ENCODE data around the gene SLC35F2.

SLC35F2 gene

DNA sequence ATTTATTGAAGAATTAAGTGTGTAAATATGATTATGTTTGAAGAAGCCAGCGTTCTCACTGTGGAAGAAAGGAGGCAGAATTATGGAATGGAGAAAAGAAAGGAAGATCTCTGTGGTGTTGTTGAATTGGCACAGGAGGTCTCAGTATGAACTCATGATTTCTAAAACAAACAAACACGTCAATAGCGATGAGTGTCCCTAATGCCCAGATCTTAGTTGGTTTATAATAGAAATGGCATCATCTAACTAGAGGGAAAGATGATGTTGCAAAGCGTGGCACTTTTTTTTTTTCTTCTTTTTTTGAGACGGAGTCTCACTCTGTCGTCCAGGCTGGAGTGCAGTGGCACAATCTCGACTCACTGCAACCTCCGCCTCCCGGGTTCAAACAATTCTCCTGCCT, 107.5 kb downstream of the SLC35F2 start:
- H3K9ac ChIP-seq (ENCODE audit: insufficient read length, low read depth) = no peak overlapping the region
- H3K4me3 ChIP-seq (ENCODE audit: insufficient read length, low read depth) = no peak overlapping the region
- H3K9me3 ChIP-seq (ENCODE audit: insufficient read depth, low read length) = no peaks in the 10 kb centered on the region
- peaks cover 2% of the 10 kb centered on the region for H3K4me1 ChIP-seq (ENCODE audit: insufficient read depth, insufficient read length)
- no peaks in the 10 kb centered on the region for H3K27me3 ChIP-seq (ENCODE audit: insufficient read depth, insufficient read length)
- TF ChIP-seq YY1 (IDR thresholded peaks at IDR 0.05; ENCODE audit: insufficient read depth, insufficient read length) = no peak
- TF ChIP-seq ZNF274 (IDR thresholded peaks at IDR 0.05; ENCODE audit: low read depth, low read length) = no peak
- no peak for DNase-seq (ENCODE audit: low read depth, low spot score)
- H3K36me3 ChIP-seq (ENCODE audit: insufficient read depth, insufficient read length, low read length) = no peaks in the 10 kb centered on the region

DNA sequence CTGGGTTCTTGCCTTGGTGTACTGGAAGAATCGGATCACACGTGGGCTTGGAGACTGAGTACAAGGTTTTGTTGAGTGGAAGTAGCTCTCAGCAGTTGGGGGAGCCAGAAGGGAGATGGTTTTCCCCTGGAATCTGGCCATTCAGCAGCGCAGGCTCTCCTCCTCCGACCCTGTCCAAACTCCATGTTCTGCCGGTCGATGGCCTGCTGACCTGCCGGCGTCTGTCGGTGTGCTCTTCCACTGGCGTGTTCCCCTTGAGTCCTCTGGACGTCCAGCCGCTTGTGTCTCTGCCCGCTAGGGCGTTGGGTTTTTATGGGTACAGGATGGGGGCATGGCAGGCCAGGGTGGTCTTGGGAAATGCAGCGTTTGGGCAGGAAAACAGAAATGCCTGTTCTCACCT, 108.3 kb downstream of the SLC35F2 start:
- H3K4me1 ChIP-seq (ENCODE audit: insufficient read depth, insufficient read length) = peaks cover 2% of the 10 kb centered on the region
- no peak overlapping the region for H3K9ac ChIP-seq (ENCODE audit: insufficient read length, low read depth)
- H3K36me3 ChIP-seq (ENCODE audit: insufficient read depth, insufficient read length, low read length) = no peaks in the 10 kb centered on the region
- TF ChIP-seq SUZ12 (IDR thresholded peaks at IDR 0.05; ENCODE audit: extremely low read depth, insufficient read depth, insufficient read length) = no peak
- no peak for TF ChIP-seq YY1 (IDR thresholded peaks at IDR 0.05; ENCODE audit: insufficient read depth, insufficient read length)
- no peak for TF ChIP-seq ZNF274 (IDR thresholded peaks at IDR 0.05; ENCODE audit: low read depth, low read length)
- no peaks in the 10 kb centered on the region for H3K27me3 ChIP-seq (ENCODE audit: insufficient read depth, insufficient read length)
- no peaks in the 10 kb centered on the region for H3K9me3 ChIP-seq (ENCODE audit: insufficient read depth, low read length)
- no peak for DNase-seq (ENCODE audit: low read depth, low spot score)
- H3K4me3 ChIP-seq (ENCODE audit: insufficient read length, low read depth) = no peak overlapping the region

DNA sequence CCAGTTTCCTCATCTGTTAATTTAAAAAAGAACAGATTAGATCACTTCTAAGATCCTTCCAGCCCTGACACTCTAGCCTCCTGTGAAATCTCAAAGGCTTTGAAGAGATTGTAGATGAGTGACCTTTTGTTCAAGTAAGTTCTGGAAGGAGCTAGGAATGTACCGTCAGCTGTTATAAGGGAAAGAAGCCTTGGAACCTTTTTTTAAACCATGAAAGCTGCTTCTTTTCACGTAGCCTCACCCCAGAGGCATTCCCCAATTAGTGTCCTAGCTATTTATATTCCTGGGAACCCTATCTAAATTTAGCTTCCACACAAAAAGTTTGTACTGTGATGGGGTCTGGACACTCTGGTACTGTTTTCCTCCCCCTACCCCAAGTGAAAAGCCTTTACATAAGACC, 111.0 kb downstream of the SLC35F2 start:
- Histone ChIP-seq H3K9ac (ENCODE audit: insufficient read length, low read depth) (no peak overlapping the region), H3K4me1 (ENCODE audit: insufficient read depth, insufficient read length) (peaks cover 2% of the 10 kb centered on the region), H3K36me3 (ENCODE audit: insufficient read depth, insufficient read length, low read length) (no peaks in the 10 kb centered on the region), H3K4me3 (ENCODE audit: insufficient read length, low read depth) (no peak overlapping the region), H3K9me3 (ENCODE audit: insufficient read depth, low read length) (no peaks in the 10 kb centered on the region), H3K27me3 (ENCODE audit: insufficient read depth, insufficient read length) (no peaks in the 10 kb centered on the region)
- no peak for DNase-seq (ENCODE audit: low read depth, low spot score)
- TF ChIP-seq ZNF274 (IDR thresholded peaks at IDR 0.05; ENCODE audit: low read depth, low read length) (no peak), SUZ12 (IDR thresholded peaks at IDR 0.05; ENCODE audit: extremely low read depth, insufficient read depth, insufficient read length) (no peak), YY1 (IDR thresholded peaks at IDR 0.05; ENCODE audit: insufficient read depth, insufficient read length) (no peak)

DNA sequence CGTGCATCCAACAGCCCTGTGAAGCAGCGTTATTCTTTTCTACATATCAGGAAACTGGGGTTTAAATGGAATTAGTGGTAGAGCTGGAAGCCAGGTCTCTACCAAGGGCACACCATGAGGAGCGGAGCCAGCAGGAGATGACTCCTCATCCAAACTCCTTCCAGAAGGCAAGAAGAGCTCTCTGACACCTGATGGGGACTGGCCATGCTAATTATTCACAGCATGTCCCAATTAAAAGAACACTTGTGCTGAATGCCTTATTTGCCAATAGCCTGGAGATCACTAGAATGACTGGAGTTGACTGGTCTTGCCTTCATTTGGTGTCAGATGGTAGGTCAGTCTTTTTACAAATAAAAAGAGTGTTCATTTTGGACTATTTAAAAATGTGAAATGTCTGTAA, 113.9 kb downstream of the SLC35F2 start:
- no peak for TF ChIP-seq ZNF274 (IDR thresholded peaks at IDR 0.05; ENCODE audit: low read depth, low read length)
- TF ChIP-seq SUZ12 (IDR thresholded peaks at IDR 0.05; ENCODE audit: extremely low read depth, insufficient read depth, insufficient read length) = no peak
- no peak for TF ChIP-seq YY1 (IDR thresholded peaks at IDR 0.05; ENCODE audit: insufficient read depth, insufficient read length)
- Histone ChIP-seq H3K4me1 (ENCODE audit: insufficient read depth, insufficient read length) (peaks cover 2% of the 10 kb centered on the region), H3K9me3 (ENCODE audit: insufficient read depth, low read length) (no peaks in the 10 kb centered on the region)

DNA sequence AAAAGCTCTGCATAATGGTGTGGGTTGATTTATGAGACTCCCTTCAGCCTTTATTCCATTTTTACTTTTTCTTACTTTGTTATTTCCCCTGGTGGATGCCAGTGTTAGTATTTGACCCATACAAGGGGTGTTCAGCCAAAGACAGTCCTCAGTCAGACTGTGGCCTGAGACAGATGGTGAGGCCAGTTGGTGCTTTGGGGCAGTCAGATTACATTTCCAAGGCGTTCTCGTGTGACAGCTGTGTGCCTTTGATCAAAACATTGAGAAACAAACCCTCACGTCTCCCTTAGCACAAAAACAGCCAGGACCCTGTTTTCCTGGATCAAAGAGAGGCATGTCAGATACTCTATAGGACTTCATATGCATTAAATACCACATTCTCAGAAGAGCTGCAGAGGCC, 115.4 kb downstream of the SLC35F2 start:
- Histone ChIP-seq H3K4me1 (ENCODE audit: insufficient read depth, insufficient read length) (peaks cover 2% of the 10 kb centered on the region), H3K4me3 (ENCODE audit: insufficient read length, low read depth) (no peak overlapping the region), H3K9me3 (ENCODE audit: insufficient read depth, low read length) (no peaks in the 10 kb centered on the region), H3K27me3 (ENCODE audit: insufficient read depth, insufficient read length) (no peaks in the 10 kb centered on the region), H3K36me3 (ENCODE audit: insufficient read depth, insufficient read length, low read length) (no peaks in the 10 kb centered on the region), H3K9ac (ENCODE audit: insufficient read length, low read depth) (no peak overlapping the region)
- DNase-seq (ENCODE audit: low read depth, low spot score) = no peak
- no peak for TF ChIP-seq SUZ12 (IDR thresholded peaks at IDR 0.05; ENCODE audit: extremely low read depth, insufficient read depth, insufficient read length)
- TF ChIP-seq ZNF274 (IDR thresholded peaks at IDR 0.05; ENCODE audit: low read depth, low read length) = no peak
- TF ChIP-seq YY1 (IDR thresholded peaks at IDR 0.05; ENCODE audit: insufficient read depth, insufficient read length) = no peak

More for the DNA sequence above, 113.9 kb downstream of the SLC35F2 start:
- no peaks in the 10 kb centered on the region for H3K27me3 ChIP-seq (ENCODE audit: insufficient read depth, insufficient read length)
- H3K9ac ChIP-seq (ENCODE audit: insufficient read length, low read depth) = no peak overlapping the region
- no peak overlapping the region for H3K4me3 ChIP-seq (ENCODE audit: insufficient read length, low read depth)
- no peaks in the 10 kb centered on the region for H3K36me3 ChIP-seq (ENCODE audit: insufficient read depth, insufficient read length, low read length)
- no peak for DNase-seq (ENCODE audit: low read depth, low spot score)

DNA sequence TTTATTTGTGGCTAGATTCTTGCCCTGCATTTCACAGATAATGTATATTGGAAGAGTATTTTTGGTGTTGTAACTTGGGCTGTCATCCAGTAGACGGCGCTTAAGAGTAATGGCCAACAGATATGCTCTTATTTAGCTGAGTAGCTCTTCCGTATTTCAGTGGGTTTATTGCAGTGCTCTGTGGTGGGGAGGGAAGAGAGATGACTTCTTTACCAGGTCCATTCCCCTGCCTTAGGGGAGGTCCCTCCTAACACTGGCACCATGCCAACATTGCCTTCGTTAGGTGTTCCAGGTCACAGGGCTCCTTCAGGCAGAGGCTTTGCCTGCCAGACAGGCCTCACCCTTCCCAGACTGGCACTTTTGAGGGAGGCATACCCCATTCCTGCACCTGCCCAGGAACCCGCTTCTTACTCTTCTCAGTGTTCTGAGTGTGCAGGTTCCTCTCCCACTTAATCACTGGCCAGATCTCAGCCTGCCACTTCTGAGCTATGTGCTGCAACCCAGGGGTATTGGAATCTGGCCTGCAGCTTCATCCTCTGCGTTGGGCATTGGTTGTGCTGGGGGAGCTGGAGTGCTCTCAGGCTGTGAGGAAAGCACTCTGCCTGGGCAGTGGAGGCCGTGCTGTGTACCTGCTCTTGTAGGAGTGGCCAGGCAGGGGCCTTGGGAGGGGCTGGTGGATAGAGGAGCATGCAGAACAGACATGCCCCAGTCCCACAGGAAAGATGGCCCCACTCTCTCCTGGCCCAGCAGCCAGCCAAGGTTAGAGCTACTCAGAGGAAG, 117.4 kb downstream of the SLC35F2 start:
- H3K9ac ChIP-seq (ENCODE audit: insufficient read length, low read depth) = no peak overlapping the region

More for the DNA sequence above, 117.4 kb downstream of the SLC35F2 start:
- DNase-seq (ENCODE audit: low read depth, low spot score) = peak; percentile 11
- TF ChIP-seq YY1 (IDR thresholded peaks at IDR 0.05; ENCODE audit: insufficient read depth, insufficient read length) = no peak
- no peak for TF ChIP-seq ZNF274 (IDR thresholded peaks at IDR 0.05; ENCODE audit: low read depth, low read length)
- no peak for TF ChIP-seq SUZ12 (IDR thresholded peaks at IDR 0.05; ENCODE audit: extremely low read depth, insufficient read depth, insufficient read length)
- Histone ChIP-seq H3K36me3 (ENCODE audit: insufficient read depth, insufficient read length, low read length) (no peaks in the 10 kb centered on the region), H3K27me3 (ENCODE audit: insufficient read depth, insufficient read length) (no peaks in the 10 kb centered on the region), H3K4me1 (ENCODE audit: insufficient read depth, insufficient read length) (no peaks in the 10 kb centered on the region), H3K9me3 (ENCODE audit: insufficient read depth, low read length) (no peaks in the 10 kb centered on the region), H3K4me3 (ENCODE audit: insufficient read length, low read depth) (no peak overlapping the region)

Data from NT2/D1 (cell line).